Measurements from ENCODE around the gene NFAT5. TPM values are rescaled to one million over a fixed set of nuclear protein-coding genes. Genes with fewer than 3 reads are reported as not detected.

NFAT5 gene
- total RNA-seq, 2 donors from 2014 or later, result 77.3 to 98.6 TPM

DNA sequence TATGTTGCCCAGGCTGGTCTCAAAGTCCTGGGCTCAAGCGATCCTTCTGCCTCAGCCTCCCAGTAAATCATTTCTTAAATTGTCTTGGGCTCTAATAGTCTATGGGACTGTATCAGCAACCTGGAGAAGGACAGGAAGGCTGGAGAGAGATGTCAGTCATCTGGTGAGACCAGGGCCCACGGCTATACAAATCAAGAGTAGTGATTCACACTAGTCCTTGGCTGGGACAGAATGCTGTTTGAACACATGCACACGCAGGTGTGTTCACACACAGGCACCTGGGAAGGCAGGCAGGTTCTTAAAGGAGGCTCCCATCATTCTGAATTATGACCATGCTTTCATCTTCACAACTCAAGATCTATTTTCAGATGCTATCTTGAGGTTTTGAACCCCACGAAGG lies 146.5 kb downstream of the NFAT5 start:
- H3K36me3 ChIP-seq, result peaks cover 28% of the 10 kb centered on the region
- no peak for DNase-seq (ENCODE audit: low spot score)
- H3K27ac ChIP-seq, result no peak overlapping the region
- TF ChIP-seq CTCF (IDR thresholded peaks at IDR 0.05), result no peak
- no peaks in the 10 kb centered on the region for H3K27me3 ChIP-seq (replicated peaks; ENCODE audit: insufficient read depth)
- no peak for ATAC-seq (ENCODE audit: insufficient number of reproducible peaks, low FRiP score, low read depth)
- peaks cover 0 to 14% of the 10 kb centered on the region in 2 donors for H3K4me1 ChIP-seq (ENCODE audit: control insufficient read depth in 1 of 2, low read depth in 2 of 2)
- H3K9me3 ChIP-seq, result no peaks in the 10 kb centered on the region
- H3K4me3 ChIP-seq, result no peak overlapping the region

- H3K4me1 ChIP-seq (ENCODE audit: control insufficient read depth in 1 of 2, low read depth in 2 of 2), result peaks cover 0 to 14% of the 10 kb centered on the region in 2 donors
- ATAC-seq (ENCODE audit: insufficient number of reproducible peaks, low FRiP score, low read depth) (no peak), DNase-seq (ENCODE audit: low spot score) (no peak)
- H3K27ac ChIP-seq, result no peak overlapping the region
- H3K9me3 ChIP-seq, result no peaks in the 10 kb centered on the region
- peaks cover 33% of the 10 kb centered on the region for H3K36me3 ChIP-seq
- TF ChIP-seq CTCF (IDR thresholded peaks at IDR 0.05), result no peak
- H3K27me3 ChIP-seq (replicated peaks; ENCODE audit: insufficient read depth), result no peaks in the 10 kb centered on the region
- H3K4me3 ChIP-seq, result no peak overlapping the region
Measured at GRCh38 chr16:69712914-69713581, 147.3 kb downstream of the NFAT5 start.

DNA sequence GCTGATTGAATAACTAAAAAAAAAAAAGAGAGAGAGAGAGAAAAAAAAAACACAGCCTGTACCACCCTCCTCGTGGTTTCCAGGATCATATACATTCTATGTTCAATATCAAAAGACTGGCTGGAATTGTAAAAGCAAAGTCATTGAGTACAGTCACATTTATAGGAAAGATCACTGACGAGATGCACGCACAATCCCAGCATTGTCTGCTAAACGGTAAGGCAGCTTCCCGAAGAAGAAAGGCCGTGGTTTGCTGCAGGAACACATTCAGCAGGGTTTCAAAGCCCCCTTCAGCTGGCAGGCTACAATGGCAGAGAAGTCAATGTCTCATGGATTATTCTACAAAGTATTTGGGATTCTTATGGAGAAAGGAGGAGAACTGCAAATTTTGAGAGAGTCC lies 151.3 kb downstream of the NFAT5 start:
- no peaks in the 10 kb centered on the region for H3K9me3 ChIP-seq
- ATAC-seq (ENCODE audit: insufficient number of reproducible peaks, low FRiP score, low read depth), result no peak
- no peak overlapping the region for H3K27ac ChIP-seq
- no peak overlapping the region for H3K4me3 ChIP-seq
- H3K4me1 ChIP-seq (ENCODE audit: control insufficient read depth in 1 of 2, low read depth in 2 of 2), result peaks cover 0 to 3% of the 10 kb centered on the region in 2 donors
- no peaks in the 10 kb centered on the region for H3K27me3 ChIP-seq (replicated peaks; ENCODE audit: insufficient read depth)
- H3K36me3 ChIP-seq, result peaks cover 33% of the 10 kb centered on the region
- TF ChIP-seq CTCF (IDR thresholded peaks at IDR 0.05), result no peak
- DNase-seq (ENCODE audit: low spot score), result no peak

- Histone ChIP-seq H3K4me3 (no peak overlapping the region), H3K27me3 (replicated peaks; ENCODE audit: insufficient read depth) (no peaks in the 10 kb centered on the region), H3K4me1 (ENCODE audit: control insufficient read depth in 1 of 2, low read depth in 2 of 2) (no peaks in the 10 kb centered on the region), H3K9me3 (no peaks in the 10 kb centered on the region), H3K36me3 (peaks cover 29% of the 10 kb centered on the region), H3K27ac (no peak overlapping the region)
- DNase-seq (ENCODE audit: low spot score) (no peak), ATAC-seq (ENCODE audit: insufficient number of reproducible peaks, low FRiP score, low read depth) (no peak)
- no peak for TF ChIP-seq CTCF (IDR thresholded peaks at IDR 0.05)
Measured at GRCh38 chr16:69718111-69718764, 152.5 kb downstream of the NFAT5 start.

DNA sequence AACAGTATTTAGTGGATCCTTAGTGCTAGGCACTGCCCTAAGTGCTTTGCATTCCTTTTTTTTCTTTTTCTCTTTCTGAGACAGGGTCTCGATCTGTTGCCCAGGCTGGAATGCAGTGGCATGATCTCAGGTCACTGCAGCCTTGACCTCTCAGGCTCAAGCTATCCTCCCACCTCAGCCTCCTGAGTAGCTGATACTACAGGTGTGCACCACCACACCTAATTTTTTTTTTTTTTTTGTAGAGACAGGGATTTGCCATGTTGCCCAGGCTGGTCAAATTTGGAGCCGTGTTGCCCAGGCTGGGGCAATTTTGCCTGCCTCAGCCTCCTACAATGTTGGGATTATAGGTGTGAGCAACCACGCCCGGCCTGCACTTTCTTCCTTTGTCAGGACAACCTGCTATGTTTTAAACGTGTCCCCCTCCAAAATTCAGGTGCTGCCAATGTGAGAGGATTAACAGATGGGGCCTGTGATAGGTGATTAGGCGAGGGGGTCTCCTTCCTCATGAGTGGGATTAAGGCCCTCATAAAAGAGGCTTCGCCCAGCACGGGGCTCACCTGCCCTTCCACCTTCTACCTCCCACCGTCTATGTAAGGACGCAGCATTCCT lies 155.2 kb downstream of the NFAT5 start:
- no peak for ATAC-seq (ENCODE audit: insufficient number of reproducible peaks, low FRiP score, low read depth)
- no peak for TF ChIP-seq CTCF (IDR thresholded peaks at IDR 0.05)
- no peak for DNase-seq (ENCODE audit: low spot score)

More for the DNA sequence above, 155.2 kb downstream of the NFAT5 start:
- no peak overlapping the region for H3K27ac ChIP-seq
- H3K4me1 ChIP-seq (ENCODE audit: control insufficient read depth in 1 of 2, low read depth in 2 of 2), result peaks cover 0 to 15% of the 10 kb centered on the region in 2 donors
- H3K27me3 ChIP-seq (replicated peaks; ENCODE audit: insufficient read depth), result no peaks in the 10 kb centered on the region
- H3K4me3 ChIP-seq, result no peak overlapping the region
- H3K36me3 ChIP-seq, result peaks cover 14% of the 10 kb centered on the region
- no peaks in the 10 kb centered on the region for H3K9me3 ChIP-seq

All from thoracic aorta (tissue), 2 donors.